AG04449 (cell line): ENCODE measurements around the gene KRT85.

ENCODE experiments used
- CTCF ChIA-PET: fragments of 350-600 bp; formaldehyde crosslinking; extraction: SDS; loops from one replicate; lab custom pipeline; 2021; ENCODE audit warnings: antibody characterized with exemption; lab: Yijun Ruan, JAX
- POLR2A ChIA-PET: fragments of 400-600, 350-600 bp; formaldehyde crosslinking; extraction: SDS; loops from one replicate; lab custom pipeline; 2020; ENCODE audit warnings: antibody characterized with exemption, inconsistent platforms; lab: Yijun Ruan, JAX
- DNase-seq: peaks from one replicate; pipeline ENCODE4 v3.0.0-alpha.2; 2010; ENCODE audit warnings: low read depth, low spot score
- H3K4me3 ChIP-seq: 2 replicates; pipeline ENCODE4 v1.5.1; 2011; ENCODE audit warnings: low read depth, mild to moderate bottlenecking, control low read depth, low read length
- TF ChIP-seq, protein P1 (sequence below): IDR thresholded peaks from one replicate; pipeline ENCODE4 v1.5.1; 2011; ENCODE audit warnings: mild to moderate bottlenecking, moderate library complexity, low read length, control low read depth, inconsistent platforms; ENCODE audit not compliant: insufficient read depth; ENCODE audit errors: missing control alignments

The KRT85 gene

GRCh38 chr12:52391618-52392002, 24.3 kb upstream of the KRT85 start:
- ChIA-PET POLR2A (no interaction called here), CTCF (interaction anchor here (0.7 to 7.1 kb wide), 24 partner anchors 9 to 488 kb away, joined by 3 to 66 read pairs (median 4); partner anchors contain the start of genes KRT71 and KRT75)
- no peak for DNase-seq
- H3K4me3 ChIP-seq: no peak overlapping the region
- TF ChIP-seq, protein P1, sequence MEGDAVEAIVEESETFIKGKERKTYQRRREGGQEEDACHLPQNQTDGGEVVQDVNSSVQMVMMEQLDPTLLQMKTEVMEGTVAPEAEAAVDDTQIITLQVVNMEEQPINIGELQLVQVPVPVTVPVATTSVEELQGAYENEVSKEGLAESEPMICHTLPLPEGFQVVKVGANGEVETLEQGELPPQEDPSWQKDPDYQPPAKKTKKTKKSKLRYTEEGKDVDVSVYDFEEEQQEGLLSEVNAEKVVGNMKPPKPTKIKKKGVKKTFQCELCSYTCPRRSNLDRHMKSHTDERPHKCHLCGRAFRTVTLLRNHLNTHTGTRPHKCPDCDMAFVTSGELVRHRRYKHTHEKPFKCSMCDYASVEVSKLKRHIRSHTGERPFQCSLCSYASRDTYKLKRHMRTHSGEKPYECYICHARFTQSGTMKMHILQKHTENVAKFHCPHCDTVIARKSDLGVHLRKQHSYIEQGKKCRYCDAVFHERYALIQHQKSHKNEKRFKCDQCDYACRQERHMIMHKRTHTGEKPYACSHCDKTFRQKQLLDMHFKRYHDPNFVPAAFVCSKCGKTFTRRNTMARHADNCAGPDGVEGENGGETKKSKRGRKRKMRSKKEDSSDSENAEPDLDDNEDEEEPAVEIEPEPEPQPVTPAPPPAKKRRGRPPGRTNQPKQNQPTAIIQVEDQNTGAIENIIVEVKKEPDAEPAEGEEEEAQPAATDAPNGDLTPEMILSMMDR: no peak

GRCh38 chr12:52390739-52391617, 23.7 kb upstream of the KRT85 start:
- TF ChIP-seq, protein P1: peak; percentile 73

GRCh38 chr12:52389313-52390207, 22.3 kb upstream of the KRT85 start:
- H3K4me3 ChIP-seq: no peak overlapping the region
- ChIA-PET POLR2A (no interaction called here), CTCF (interaction anchor here (0.6 to 12.6 kb wide), 7 partner anchors 8 to 490 kb away, joined by 3 to 137 read pairs (median 8); partner anchors contain the start of gene KRT85)
- TF ChIP-seq, protein P1: no peak
- no peak for DNase-seq

More at GRCh38 chr12:52390739-52391617, 23.7 kb upstream of the KRT85 start:
- no peak overlapping the region for H3K4me3 ChIP-seq
- POLR2A ChIA-PET: no interaction called here
- DNase-seq: no peak
- CTCF ChIA-PET: interaction anchor here (0.7 to 7.1 kb wide), 30 partner anchors 9 to 494 kb away, joined by 3 to 66 read pairs (median 4); partner anchors contain the start of genes KRT71 and KRT75

GRCh38 chr12:52387859-52388258, 20.6 kb upstream of the KRT85 start:
- CTCF ChIA-PET: interaction anchor here (0.8 to 12.6 kb wide), 5 partner anchors 10 to 497 kb away, joined by 4 to 137 read pairs (median 7); partner anchors contain the start of gene KRT85
- H3K4me3 ChIP-seq: no peak overlapping the region
- DNase-seq: no peak
- POLR2A ChIA-PET: no interaction called here
- TF ChIP-seq, protein P1: no peak

DNA sequence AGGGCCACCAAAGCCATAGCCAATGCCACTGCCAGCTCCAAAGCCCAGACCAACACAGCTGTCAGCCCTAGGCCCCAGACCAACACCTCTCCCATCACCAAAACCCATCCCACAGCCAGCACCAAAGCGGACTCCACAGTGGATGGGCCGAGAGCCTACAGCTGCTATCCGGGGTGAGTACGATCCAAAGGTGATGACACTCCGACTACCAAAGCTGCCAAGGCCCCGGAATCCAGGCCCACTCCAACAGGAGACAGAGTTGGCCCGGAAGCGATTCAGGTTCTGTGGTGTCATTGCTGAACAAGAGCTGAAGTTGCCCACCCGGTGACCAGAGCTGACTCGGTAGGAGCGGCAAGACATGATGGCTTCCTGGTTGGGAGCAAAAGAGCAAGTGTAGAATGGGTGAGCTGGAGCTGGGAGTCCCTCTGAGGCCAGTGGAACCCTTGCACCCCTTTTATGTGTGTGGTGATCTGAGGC, 18.0 kb upstream of the KRT85 start, which contains the start of gene KRT84:
KRT84 (minus strand) TSS at position 427 of the 477 bp plus-strand sequence; CDS start at position 360, 67 bp downstream.
- no peak within 1 kb of the TSS for H3K4me3 ChIP-seq
- CTCF ChIA-PET: interaction anchor here (0.8 to 12.6 kb wide), 8 partner anchors 10 to 494 kb away, joined by 3 to 137 read pairs (median 5); partner anchors contain the start of gene KRT85
- TF ChIP-seq, protein P1: no peak
- no peak for DNase-seq
- POLR2A ChIA-PET: no interaction called here
